Suprapubic skin (tissue), 4 donors: ENCODE results near the gene EPB41L4B. TPM values are rescaled to one million over a fixed set of nuclear protein-coding genes. Genes with fewer than 3 reads are reported as not detected.
"Not testable (repeated sequence)": the region's sequence is repeated elsewhere in the genome, so short reads cannot be mapped to it uniquely, and the experiment has no call there.

Experiments
- DNase-seq, 2 donors: peaks; one replicate each; pipeline ENCODE4 v3.0.0-alpha.2; 2019; ENCODE audit warnings: low spot score in 2 of 2
- H3K27ac ChIP-seq: fragments of 200-600 bp; sonication (generic); one replicate; pipeline ENCODE4 v1.5.1; 2019
- H3K27me3 ChIP-seq: fragments of 200-600 bp; sonication (generic); one replicate; pipeline ENCODE4 v1.5.1; 2019
- H3K36me3 ChIP-seq: fragments of 200-600 bp; sonication (generic); one replicate; pipeline ENCODE4 v1.5.1; 2019
- H3K4me1 ChIP-seq: fragments of 200-600 bp; sonication (generic); one replicate; pipeline ENCODE4 v1.5.1; 2019
- H3K4me3 ChIP-seq: fragments of 200-600 bp; sonication (generic); one replicate; pipeline ENCODE4 v1.5.1; 2019; ENCODE audit warnings: mild to moderate bottlenecking
- H3K9me3 ChIP-seq: fragments of 200-600 bp; sonication (generic); one replicate; pipeline ENCODE4 v1.5.1; 2019
- EP300 ChIP-seq: sonication (generic); formaldehyde crosslinking; IDR thresholded peaks from one replicate; pipeline ENCODE4 v1.6.1; 2017; ENCODE audit warnings: antibody characterized with exemption
- POLR2A ChIP-seq, 2 donors: fragments of 450-650 bp; IDR thresholded peaks; one replicate each; pipeline ENCODE4 v1.6.1; 2017; ENCODE audit warnings: antibody characterized with exemption in 2 of 2, mild to moderate bottlenecking in 2 of 2, moderate library complexity in 2 of 2
- POLR2AphosphoS5 ChIP-seq, 3 donors: sonication (generic); formaldehyde crosslinking; IDR thresholded peaks; one replicate each; pipeline ENCODE4 v1.6.1; 2017; ENCODE audit warnings: antibody characterized with exemption in 3 of 3
- WGBS: methylation state at CpG from one replicate; pipeline ENCODE4 v1.1.5; 2018; 5-methylcytosine and 5-hydroxymethylcytosine counted together
- total RNA-seq, 4 donors: library from RNA; depleted of rRNA; stranded (reverse); fragments of >200 nt; gene quantifications; one replicate each; pipeline ENCODE4 v1.1.0, GENCODE V29; 2016
- TF ChIP-seq, protein P1 (sequence below), 2 donors: fragments of 200-600 bp in 1 of 2; fragments of 450-650 bp in 1 of 2; sonication (generic) in 1 of 2; IDR thresholded peaks; one replicate each; pipeline ENCODE4 v1.5.1; 2016 to 2019; ENCODE audit warnings: antibody characterized with exemption in 2 of 2, mild to moderate bottlenecking in 1 of 2, moderate library complexity in 1 of 2

EPB41L4B gene
- total RNA-seq = 10 to 100 TPM; 22.4 to 27.4 (median 25.1) TPM

- TF ChIP-seq POLR2AphosphoS5 (IDR thresholded peaks at IDR 0.05) (no peak), EP300 (no peak), POLR2A (IDR thresholded peaks at IDR 0.05) (no peak)
- TF ChIP-seq, protein P1, sequence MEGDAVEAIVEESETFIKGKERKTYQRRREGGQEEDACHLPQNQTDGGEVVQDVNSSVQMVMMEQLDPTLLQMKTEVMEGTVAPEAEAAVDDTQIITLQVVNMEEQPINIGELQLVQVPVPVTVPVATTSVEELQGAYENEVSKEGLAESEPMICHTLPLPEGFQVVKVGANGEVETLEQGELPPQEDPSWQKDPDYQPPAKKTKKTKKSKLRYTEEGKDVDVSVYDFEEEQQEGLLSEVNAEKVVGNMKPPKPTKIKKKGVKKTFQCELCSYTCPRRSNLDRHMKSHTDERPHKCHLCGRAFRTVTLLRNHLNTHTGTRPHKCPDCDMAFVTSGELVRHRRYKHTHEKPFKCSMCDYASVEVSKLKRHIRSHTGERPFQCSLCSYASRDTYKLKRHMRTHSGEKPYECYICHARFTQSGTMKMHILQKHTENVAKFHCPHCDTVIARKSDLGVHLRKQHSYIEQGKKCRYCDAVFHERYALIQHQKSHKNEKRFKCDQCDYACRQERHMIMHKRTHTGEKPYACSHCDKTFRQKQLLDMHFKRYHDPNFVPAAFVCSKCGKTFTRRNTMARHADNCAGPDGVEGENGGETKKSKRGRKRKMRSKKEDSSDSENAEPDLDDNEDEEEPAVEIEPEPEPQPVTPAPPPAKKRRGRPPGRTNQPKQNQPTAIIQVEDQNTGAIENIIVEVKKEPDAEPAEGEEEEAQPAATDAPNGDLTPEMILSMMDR (IDR thresholded peaks at IDR 0.05) = peak; percentile 90 to 95
- Histone ChIP-seq H3K27me3 (peaks cover 12% of the 10 kb centered on the region), H3K36me3 (no peaks in the 10 kb centered on the region), H3K4me1 (peaks cover 41% of the 10 kb centered on the region), H3K9me3 (no peaks in the 10 kb centered on the region), H3K4me3 (peak within 1 kb of the TSS; percentile 61), H3K27ac (peak within 1 kb of the TSS; percentile 64)
- WGBS = 3% methylated on average over 11 of the region's 72 CpGs
- DNase-seq = peak; percentile 90 to 91
Measured at GRCh38 chr9:109320742-109321448, at the start of gene EPB41L4B. Gene EPB41L4B, minus strand, starts transcription at chr9:109321059. Its CDS starts 613 bp downstream, at chr9:109320446.

DNA sequence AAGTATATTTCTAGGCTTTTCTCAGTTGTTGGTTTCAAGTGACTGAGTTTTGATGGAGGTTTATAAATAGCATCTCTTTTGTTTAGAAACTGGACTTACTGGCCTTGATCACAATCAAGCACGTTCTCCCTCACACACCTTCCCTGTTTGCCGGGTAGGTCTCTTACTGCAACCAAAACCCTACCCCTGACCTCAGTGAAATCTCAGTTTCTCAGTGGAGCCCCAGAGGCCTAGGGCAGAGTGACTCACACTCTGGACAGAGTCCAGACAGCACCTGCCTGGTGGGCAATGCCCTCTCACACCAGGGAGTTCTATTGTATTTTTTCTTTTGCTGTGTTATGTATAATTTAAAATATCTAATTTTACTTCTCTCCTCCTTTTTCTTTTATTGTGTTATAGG is 48.4 kb upstream of the EPB41L4B start:
- no peak overlapping the region for H3K4me3 ChIP-seq
- no peak for DNase-seq
- H3K4me1 ChIP-seq = no peaks in the 10 kb centered on the region
- no peaks in the 10 kb centered on the region for H3K36me3 ChIP-seq
- H3K27me3 ChIP-seq = peaks cover under 1% of the 10 kb centered on the region
- H3K9me3 ChIP-seq = no peaks in the 10 kb centered on the region
- no peak overlapping the region for H3K27ac ChIP-seq
- WGBS = 70% methylated on average over 2 of the region's 2 CpGs
- TF ChIP-seq, protein P1 (IDR thresholded peaks at IDR 0.05) = no peak
- TF ChIP-seq EP300 = no peak
- no peak for TF ChIP-seq POLR2A (IDR thresholded peaks at IDR 0.05)
- no peak for TF ChIP-seq POLR2AphosphoS5 (IDR thresholded peaks at IDR 0.05)

- WGBS = 87% methylated on average over 5 of the region's 5 CpGs
- H3K27ac ChIP-seq = no peak overlapping the region
- no peak for TF ChIP-seq EP300
- TF ChIP-seq, protein P1 (IDR thresholded peaks at IDR 0.05) = no peak
- no peak for TF ChIP-seq POLR2AphosphoS5 (IDR thresholded peaks at IDR 0.05)
- TF ChIP-seq POLR2A (IDR thresholded peaks at IDR 0.05) = no peak
- peaks cover 6% of the 10 kb centered on the region for H3K27me3 ChIP-seq
- H3K9me3 ChIP-seq = no peaks in the 10 kb centered on the region
- no peak overlapping the region for H3K4me3 ChIP-seq
- no peaks in the 10 kb centered on the region for H3K4me1 ChIP-seq
- DNase-seq = no peak
- no peaks in the 10 kb centered on the region for H3K36me3 ChIP-seq
Measured at GRCh38 chr9:109360771-109361170, 39.9 kb upstream of the EPB41L4B start.

- 85% methylated on average over 8 of the region's 8 CpGs for WGBS
- H3K9me3 ChIP-seq, H3K36me3 ChIP-seq, H3K27ac ChIP-seq, DNase-seq, H3K4me3 ChIP-seq, H3K27me3 ChIP-seq, H3K4me1 ChIP-seq: not testable (repeated sequence)
Measured at GRCh38 chr9:109358968-109359603, 38.2 kb upstream of the EPB41L4B start.

GRCh38 chr9:109355564-109356297 is 34.9 kb upstream of the EPB41L4B start:
- Histone ChIP-seq H3K4me3 (no peak overlapping the region), H3K9me3 (no peaks in the 10 kb centered on the region), H3K4me1 (no peaks in the 10 kb centered on the region), H3K27ac (no peak overlapping the region), H3K27me3 (peaks cover 3% of the 10 kb centered on the region), H3K36me3 (no peaks in the 10 kb centered on the region)
- no peak for DNase-seq
- TF ChIP-seq EP300 (no peak), POLR2A (IDR thresholded peaks at IDR 0.05) (no peak), POLR2AphosphoS5 (IDR thresholded peaks at IDR 0.05) (no peak)
- TF ChIP-seq, protein P1 (IDR thresholded peaks at IDR 0.05) = no peak
- 75% methylated on average over 21 of the region's 21 CpGs for WGBS
